HG02610 (cell line): ENCODE measurements around the gene POFUT1.
"Not testable (repeated sequence)": the region's sequence is repeated elsewhere in the genome, so short reads cannot be mapped to it uniquely, and the experiment has no call there.

Source experiments
- ATAC-seq: cut with Tn5 transposase; IDR thresholded peaks from one replicate; pipeline ENCODE4 v1.9.1; 2021; ENCODE audit warnings: mild to moderate bottlenecking, moderate library complexity; ENCODE audit not compliant: unreplicated experiment

Gene POFUT1

DNA sequence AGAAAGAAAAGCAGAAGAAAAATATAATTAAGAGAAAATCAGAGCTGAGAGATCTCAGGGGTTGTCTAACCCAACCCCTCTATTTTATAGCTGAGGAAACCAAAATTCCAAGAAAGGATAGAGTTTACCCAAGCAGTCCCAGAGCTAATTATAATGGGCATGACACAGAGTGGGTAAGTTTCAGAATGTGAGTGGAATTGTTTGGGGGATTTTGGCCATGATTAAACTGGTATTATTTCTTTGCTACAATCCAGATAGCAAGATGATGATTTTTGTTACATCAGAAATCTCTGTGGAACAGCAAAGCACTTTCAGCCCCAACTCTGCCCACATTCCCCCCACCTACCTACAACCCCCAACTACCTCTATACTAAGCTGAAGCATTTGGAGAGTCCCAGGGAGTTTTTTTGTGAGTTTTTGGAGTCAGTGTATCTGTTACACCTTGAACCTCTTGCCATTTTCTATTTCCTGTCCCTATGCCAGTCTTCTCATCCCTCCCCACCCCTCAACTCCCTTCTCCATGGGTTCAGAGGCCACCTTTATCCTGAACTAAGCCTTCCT is 24.7 kb downstream of the POFUT1 start:
- ATAC-seq: peak; percentile 46

DNA sequence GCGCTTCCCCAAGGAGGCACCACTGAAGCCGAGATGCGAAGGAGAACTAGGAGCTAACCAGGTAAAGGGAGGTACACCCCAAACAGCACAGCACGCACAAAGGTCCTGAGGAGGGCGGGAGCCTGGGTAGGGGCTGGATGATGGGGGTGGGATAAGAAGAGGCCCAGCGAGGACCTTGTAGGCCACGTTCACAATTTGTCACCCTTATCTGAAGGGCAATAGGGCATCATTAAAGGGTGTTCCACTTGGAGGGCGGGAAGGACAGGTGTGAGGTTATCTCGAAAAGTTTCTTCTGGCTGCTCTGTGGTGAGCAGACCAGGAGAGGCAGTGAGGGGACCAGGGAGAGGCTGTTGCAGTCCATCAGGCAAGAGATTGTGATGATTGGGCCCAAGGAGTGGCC is 25.6 kb downstream of the POFUT1 start:
- no peak for ATAC-seq

DNA sequence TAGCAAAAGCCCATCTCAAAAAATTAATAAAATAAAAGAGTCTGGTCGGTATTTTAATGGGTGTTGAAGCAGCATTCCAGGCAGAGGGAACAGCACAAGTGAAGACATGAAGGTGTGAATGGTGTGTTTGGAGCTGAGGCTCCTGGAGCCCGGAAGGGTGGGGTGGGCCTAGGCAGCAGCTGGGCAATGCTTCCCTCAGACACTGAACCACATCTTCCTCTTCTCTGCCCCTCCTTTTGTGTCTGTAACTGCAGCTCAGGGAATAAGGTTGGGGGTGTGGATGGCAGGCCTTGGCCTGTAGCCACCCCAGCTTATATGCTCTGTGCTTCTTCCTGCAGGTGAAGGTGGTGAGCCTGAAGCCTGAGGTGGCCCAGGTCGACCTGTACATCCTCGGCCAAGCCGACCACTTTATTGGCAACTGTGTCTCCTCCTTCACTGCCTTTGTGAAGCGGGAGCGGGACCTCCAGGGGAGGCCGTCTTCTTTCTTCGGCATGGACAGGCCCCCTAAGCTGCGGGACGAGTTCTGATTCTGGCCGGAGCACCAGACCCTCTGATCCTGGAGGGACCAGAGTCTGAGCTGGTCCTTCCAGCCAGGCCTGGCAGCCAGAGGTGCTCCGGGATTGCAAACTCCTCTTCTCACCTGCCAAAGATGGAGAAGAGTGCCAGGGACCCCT is 26.6 kb downstream of the POFUT1 start:
- ATAC-seq: no peak

DNA sequence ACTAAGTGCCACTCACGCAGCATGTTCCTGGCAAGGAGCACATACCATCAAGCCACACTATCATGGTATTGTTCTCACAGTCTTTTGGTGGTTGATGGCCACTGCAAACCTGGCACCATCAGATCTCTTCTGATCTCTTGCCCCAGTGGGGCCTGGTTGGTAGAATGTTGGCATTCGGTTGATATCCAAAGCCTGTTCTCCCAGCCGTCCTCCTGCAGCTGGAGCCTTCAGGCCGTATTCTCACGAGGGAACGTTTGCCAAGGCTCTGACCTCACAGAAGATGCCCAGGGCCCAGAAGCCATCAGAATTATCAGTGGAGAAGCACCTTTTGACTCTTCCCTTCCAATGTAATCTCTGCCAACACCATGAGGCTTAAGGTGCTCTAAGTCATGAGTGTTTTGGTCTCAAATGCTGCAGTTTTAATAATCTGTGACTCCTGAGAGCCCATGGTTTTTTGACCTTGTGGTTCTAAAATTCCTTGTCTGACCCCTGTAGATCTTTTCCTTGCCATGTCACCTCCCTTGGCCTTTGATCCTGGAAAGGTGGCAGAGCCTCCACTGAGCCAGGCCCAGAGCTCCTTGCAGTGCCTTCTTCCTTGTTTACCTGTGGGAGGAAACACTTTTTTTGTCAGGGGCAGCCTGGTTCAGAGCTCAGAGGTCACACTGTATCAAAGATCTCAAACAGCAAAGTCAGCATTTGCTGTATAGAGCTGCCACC is 27.8 kb downstream of the POFUT1 start:
- ATAC-seq: no peak

DNA sequence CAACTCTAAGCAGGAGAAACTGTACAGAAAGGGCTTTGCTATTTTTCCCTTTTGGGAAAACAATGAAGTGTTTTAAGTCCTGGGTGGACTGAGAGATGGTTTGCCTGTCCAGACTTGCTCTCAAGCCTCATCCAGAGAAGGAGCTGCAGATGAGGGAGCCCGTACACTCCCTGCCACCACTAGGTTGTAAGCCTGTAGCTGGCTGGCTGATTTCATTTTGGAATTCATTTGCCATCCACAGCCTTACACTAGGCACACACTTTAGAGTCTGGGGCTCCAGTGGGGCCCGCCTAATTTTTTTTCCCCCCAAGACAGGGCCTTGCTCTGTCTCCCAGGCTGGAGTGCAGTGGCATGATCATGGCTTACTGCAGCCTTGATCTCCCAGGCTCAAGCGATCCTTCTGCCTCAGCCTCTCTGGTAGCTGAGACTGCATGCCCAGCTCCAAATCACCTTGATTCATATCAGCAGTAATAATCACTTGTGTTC is 28.4 kb downstream of the POFUT1 start:
- no peak for ATAC-seq

DNA sequence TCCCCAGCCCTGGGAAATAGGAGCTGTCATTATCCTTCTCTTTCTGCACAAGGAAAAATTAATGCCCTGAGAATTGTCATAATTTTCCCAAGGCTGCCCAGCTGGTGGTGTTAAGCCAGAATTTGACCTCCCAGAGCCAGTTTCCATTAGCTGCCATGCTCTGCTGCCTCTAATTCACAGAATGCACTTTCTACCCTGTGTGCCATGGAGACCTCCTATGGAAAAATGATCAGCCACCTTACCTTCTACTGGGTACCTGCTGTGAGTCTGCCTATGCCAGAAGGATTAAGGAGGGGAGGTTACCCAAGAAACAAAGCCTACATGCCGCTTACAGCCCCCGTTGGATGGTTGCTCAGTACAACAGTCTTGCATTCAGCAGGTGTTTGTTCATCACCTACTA is 29.1 kb downstream of the POFUT1 start:
- ATAC-seq: no peak

DNA sequence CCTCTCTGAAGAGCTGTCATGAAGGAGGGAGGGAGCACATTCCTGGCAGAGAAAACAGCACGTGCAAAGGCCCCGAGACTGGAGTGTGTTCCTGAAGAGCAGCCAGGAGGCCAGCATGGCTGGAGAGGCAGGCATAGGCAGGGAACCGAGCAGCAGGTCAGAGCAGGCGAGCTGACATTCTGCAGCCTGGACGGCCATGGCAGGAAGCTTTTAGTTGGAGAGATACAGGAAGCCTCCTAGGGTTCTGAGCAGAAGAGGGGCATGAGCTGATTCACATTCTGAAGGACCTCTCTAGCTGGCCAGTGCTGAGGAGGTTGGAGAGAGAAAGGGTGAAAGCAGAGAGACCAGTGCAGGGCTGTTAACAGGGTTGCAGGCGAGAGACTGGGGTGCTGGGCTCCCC is 29.7 kb downstream of the POFUT1 start:
- ATAC-seq: no peak

DNA sequence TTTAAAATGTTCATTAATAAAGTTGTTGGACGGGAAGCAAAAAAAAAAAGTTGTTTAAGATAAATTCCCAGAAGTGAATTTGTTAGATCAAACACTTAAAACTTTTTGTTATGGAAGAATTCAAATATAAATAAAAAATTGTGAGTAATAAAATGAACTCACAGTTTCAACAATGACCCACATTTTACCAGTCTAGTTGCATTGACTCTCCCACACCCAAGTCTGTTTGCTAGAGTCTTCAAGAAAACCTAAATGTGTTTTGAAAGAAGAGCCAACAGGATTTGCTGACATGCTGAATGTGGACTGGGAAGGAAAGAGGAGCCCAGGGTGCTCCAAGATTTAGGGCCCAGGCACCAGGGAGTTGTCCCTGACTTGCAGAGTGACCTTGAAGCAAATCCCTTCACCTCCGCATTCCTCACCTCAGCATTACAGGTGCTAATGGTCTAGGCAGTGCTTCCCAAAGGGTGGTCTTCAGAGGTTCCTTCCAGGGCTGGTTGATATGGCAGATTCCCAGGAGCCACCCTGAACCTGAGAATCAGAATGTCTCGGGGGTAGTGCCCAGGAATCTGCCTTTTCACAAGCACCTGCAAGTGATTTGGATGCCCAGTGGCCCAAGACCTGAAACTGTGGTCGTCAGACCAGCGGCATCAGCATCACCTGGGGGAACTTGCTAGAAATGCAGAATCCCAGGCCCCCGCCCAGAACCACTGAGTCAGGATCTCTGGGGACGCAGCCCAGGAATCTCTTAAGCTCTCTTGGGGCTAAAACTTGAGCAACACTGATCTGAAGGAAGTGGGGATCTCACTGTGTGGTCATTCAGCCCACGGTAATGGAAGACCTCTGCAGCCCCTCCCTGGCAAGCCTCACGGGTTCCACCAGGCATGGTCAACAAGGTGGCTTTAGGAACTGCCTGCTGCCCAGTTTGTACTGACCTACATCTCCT is 31.1 kb downstream of the POFUT1 start:
- no peak for ATAC-seq

DNA sequence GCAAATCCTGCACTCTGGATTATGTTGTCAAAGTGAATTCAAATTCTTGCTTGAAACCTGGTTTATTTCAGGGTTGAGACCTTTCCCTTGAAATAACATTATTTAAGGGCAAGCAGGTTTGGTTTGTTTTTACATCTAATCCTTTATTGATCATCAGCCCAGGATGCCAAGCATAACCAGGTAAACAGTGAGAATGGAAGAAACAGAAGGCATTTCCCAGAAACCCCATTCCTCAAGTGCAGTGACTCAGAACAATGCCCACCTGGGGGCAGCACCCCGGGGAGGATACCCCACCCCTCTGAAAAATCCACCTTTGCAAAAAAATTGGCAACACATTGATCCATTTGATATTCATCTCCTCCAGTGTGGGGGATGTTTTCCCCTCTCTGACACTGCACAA is 32.5 kb downstream of the POFUT1 start:
- no peak for ATAC-seq

DNA sequence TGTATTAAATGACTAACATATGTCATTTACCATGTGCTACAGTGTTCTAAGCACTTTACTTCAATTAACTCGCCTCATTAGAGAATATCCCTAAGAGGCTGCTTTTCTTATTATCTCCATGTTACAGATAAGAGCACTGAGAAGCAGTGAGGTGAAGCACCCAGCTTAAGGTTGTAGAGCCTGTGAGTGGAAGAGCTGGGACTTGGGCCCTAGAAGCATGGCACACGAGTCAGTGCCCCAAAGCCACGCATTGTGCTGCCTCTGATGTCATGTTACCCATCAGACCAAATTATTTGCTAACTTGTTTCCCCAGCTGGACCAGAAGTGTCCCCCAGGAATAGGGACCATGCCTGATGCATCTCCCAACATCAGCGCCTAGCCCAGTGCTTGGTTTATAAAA is 34.1 kb downstream of the POFUT1 start:
- ATAC-seq: no peak

DNA sequence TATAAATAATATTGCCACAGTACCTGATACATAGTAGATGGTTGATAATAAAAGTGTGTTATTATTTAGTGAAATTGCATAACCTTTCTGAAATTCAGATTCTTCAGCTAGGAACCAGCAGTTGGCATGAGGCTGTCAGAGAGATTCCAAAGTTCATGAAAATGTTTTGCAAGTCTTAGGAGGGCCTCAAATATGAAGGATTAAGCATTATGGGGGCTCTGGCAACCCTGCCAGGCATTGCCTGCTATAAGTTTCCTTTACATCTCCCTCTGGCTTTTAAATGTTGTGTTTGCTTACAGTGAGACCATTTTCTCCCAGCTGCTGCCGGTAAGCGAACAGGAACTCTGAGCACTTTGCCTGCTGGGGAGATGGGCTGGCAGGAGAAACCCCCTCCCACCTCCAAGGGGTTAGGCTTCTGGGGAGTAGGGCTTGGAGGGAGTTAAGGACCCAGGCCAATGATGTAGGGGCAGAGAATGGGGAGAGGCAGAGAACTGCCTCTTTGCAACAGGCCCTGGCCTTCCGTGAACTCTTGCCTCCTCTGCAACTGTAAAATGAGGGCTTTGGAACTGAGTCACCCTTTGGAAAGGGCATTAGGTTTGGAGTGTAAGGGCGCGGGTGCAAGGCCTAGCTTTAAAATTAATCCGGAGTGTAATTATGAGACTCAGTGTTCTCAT is 36.6 kb downstream of the POFUT1 start:
- ATAC-seq: no peak

DNA sequence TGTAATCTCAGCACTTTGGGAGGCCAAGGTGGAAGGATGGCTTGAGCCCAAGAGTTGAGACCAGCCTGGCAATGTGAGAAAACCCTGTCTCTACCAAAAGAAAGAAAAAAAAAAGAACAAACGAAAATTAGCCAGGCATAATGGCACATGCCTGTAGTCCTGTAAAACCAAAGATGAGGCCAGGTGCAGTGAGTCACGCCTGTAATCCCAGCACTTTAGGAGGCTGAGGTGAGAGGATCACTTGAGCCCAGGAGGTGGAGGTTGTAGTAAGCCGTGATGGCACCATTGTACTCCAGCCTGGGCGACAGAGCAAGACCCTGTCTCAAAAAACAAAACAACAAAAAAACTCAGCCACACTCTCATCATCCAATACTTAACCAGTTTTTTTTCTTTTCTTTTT is 37.3 kb downstream of the POFUT1 start:
- ATAC-seq: no peak

DNA sequence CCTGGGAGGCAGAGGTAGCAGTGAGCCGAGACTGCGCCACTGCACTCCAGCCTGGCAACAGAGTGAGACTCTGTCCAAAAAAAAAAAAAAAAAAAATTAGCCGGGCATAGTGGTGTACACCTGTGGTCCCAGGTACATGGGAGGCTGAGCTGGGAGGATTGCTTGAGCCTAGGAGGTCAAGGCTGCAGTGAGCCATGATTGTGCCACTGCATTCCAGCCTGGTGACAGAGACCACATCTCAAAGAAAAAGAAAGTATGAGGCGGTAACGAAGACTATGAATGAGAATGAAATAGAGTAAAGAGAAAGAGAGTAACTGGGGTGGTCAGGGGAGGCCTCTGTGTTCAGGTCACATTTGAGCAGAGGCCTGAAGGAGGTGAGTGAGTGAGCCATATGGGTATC is 38.5 kb downstream of the POFUT1 start:
- ATAC-seq: not testable (repeated sequence)

DNA sequence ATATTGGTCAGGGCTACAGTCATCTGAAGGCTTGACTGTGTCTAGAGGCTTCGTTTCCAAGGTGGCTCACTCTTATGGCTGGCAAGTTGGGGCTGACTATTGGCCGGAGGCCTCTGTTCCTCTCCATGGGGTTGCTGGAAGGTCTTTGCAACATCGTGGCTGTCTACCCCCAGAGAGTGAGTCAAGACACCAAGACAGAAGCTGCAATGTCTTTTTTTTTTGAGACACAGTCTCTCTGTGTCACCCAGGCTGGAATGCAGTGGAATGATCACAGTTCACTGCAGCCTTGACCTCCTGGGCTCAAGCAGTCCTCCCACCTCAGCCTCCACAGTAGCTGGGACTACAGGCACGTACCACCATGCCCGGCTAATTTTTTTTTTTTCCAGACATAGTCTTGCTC is 40.4 kb downstream of the POFUT1 start:
- no peak for ATAC-seq

DNA sequence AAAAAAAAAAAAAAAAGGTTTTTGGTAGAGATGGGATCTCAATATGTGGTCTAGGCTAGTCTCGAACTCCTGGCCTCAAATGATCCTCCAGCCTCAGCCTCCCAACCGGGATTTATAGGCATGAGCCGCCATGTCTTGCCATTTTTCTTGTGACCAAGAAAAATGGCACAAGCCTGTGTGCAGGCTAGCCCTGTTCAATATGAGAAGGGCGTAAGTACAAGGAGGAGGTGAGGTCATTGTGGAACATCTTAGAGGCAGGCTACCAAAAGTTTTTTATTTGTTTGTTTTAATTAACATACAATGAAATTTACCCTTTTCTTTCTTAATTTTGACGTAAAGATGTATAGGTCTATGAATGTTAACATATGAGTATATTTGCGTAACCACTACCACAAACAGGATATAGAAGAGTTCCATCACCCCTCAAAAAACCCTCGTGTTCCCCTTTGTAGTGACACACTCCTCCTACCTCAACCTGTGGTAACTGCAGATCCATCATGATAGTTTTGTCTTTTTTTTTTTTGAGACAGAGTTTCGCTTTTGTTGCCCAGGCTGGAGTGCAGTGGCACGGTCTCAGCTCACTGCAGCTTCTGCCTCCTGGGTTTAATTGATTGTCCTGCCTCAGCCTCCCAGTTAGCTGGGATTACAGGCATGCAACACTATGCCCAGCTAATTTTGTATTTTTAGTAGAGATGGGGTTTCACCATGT is 41.5 kb downstream of the POFUT1 start:
- ATAC-seq: no peak

DNA sequence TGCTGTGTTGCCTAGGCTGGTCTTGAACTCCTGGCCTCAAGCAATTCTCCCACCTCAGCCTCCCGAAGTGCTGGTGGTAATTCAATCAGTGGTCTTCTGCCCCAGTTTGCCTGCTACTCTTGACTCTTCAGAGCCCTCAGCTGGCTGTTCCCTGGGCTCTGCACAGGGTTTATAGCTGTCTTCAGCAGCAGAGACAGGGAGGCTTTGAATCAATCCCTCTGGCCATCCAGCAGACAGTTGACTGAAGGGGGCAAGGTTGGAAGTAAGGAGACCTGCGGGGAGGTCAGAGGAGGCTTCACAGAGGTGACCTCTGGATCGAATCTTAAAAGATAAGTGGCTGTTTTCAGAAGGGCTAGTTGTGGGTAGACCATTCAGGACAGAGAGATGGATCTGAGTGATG is 43.8 kb downstream of the POFUT1 start:
- no peak for ATAC-seq

DNA sequence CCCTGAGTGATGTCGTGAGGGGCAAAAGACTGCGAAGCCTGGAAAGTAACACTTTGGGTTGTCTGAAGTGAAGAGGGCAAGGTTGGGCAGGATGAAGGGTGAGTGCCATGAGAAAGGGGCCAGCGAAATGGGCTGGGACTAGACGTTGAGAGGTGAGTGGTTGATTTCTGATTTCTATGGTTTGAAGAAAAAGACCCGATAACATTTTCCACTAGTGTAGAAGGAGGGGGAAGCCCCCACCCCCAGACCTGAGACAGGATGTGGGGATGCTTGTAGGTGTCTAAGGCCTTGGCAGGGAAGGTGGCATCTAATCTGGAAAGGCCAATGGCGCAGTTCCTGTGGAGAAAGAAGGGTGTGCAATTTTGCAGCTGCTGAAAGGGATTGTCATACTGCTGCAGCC is 44.5 kb downstream of the POFUT1 start:
- ATAC-seq: no peak

DNA sequence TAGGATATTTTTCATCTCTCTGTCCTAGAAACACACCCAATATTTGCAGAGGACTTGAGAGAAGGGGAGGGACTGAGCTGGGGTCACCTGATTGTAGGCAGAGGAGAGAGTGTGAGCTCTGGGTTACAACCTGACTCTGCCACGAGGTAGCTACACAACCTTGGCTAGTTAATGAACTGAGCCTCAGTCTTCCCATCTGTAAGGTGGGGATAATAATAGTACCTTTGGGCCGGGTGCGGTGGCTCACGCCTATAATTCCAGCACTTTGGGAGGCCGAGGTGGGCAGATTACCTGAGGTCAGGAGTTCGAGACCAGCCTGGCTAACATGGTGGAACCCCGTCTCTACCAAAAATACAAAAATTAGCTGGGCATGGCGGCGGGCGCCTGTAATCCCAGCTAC is 53.3 kb downstream of the POFUT1 start:
- not testable (repeated sequence) for ATAC-seq

DNA sequence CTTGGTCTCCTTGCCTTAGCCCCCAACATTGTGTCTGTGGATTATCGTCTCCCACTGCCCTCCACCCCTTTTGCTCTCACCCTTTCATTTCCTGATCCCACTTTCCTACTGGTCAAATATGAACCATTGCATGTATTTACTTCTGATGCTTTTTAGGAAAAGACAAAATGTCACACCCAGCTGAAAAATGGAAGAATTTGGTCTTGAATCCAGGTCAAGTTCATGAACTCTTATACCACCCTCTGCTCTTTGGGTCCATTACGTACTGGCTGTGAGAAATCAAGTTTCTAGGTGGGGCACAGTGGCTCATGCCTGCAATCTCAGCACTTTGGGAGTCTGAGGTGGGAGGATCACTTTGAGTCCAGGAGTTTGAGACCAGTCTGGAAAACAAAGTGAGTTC is 54.0 kb downstream of the POFUT1 start:
- ATAC-seq: no peak

DNA sequence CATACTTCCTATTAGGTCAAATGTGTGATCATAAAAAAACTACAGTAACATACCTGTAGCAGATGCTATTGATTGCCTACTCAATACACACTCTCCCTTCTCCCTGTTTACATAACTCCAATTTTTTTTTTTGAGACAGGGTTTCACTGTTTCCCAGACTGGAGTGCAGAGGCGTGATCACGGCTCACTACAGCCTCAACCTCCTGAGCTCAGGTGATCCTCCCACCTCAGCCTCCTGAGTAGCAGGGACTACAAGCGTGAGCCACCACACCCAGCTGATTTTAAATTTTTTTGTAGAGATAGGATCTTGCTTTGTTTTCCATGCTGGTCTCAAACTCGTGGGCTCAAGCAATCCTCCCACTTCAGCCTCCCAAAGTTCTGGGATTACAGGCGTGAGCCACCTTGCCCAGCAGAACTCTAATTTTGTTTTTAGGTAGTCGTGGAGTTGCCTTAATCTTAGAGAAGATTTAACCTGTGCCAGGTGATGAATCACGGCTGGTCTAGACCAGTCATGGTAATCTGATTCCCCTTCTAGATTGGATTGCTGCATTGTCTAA is 55.8 kb downstream of the POFUT1 start:
- no peak for ATAC-seq
